SH-SY5Y (cell line): ENCODE results near the gene VDAC2.

ENCODE experiments used
- GATA2 ChIP-seq: IDR thresholded peaks from 2 replicates; pipeline ENCODE4 v1.6.1; 2011; ENCODE audit warnings: mild to moderate bottlenecking, low read depth, low read length
- GATA3 ChIP-seq: IDR thresholded peaks from 2 replicates; pipeline ENCODE4 v1.6.1; 2011; ENCODE audit warnings: low read depth, mild to moderate bottlenecking, low read length, moderate library complexity

Gene VDAC2

GRCh38 chr10:75191821-75192568, 18.6 kb upstream of the VDAC2 start:
- TF ChIP-seq GATA2: no peak
- no peak for TF ChIP-seq GATA3

GRCh38 chr10:75195035-75195763, 15.4 kb upstream of the VDAC2 start:
- TF ChIP-seq GATA3: no peak
- TF ChIP-seq GATA2: no peak

GRCh38 chr10:75197066-75197465, 13.5 kb upstream of the VDAC2 start:
- TF ChIP-seq GATA2 (no peak), GATA3 (no peak)

- no peak for TF ChIP-seq GATA2
- TF ChIP-seq GATA3: no peak
Observed at GRCh38 chr10:75197906-75198305, 12.7 kb upstream of the VDAC2 start.

GRCh38 chr10:75201793-75202307, 8.7 kb upstream of the VDAC2 start:
- no peak for TF ChIP-seq GATA2
- TF ChIP-seq GATA3: no peak

GRCh38 chr10:75202321-75203045, 8.1 kb upstream of the VDAC2 start:
- TF ChIP-seq GATA3: no peak
- no peak for TF ChIP-seq GATA2

- TF ChIP-seq GATA3 (no peak), GATA2 (no peak)
Observed at GRCh38 chr10:75203724-75204123, 6.9 kb upstream of the VDAC2 start.

- TF ChIP-seq GATA3: no peak
- TF ChIP-seq GATA2: no peak
Observed at GRCh38 chr10:75205908-75206307, 4.7 kb upstream of the VDAC2 start.

- TF ChIP-seq GATA2 (no peak), GATA3 (no peak)
Observed at GRCh38 chr10:75207079-75207856, 3.3 kb upstream of the VDAC2 start.

- no peak for TF ChIP-seq GATA3
- TF ChIP-seq GATA2: no peak
Observed at GRCh38 chr10:75207857-75208144, 2.8 kb upstream of the VDAC2 start.

GRCh38 chr10:75208181-75208580, 2.4 kb upstream of the VDAC2 start:
- TF ChIP-seq GATA2 (no peak), GATA3 (no peak)

GRCh38 chr10:75209086-75209920, 1.3 kb upstream of the VDAC2 start:
- TF ChIP-seq GATA2 (no peak), GATA3 (no peak)

- TF ChIP-seq GATA3: no peak
- TF ChIP-seq GATA2: no peak
Observed at GRCh38 chr10:75209921-75210281, 695 bp upstream of the VDAC2 start.
